Activated naive CD8-positive, alpha-beta T cell (primary cell): ENCODE data around the gene SCN9A.
"Not testable (repeated sequence)": the region's sequence is repeated elsewhere in the genome, so short reads cannot be mapped to it uniquely, and the experiment has no call there.

Source experiments
- H3K27ac Mint-ChIP-seq: one replicate; pipeline ENCODE4 v1.8.0; 2021; ENCODE audit warnings: mixed read lengths
- H3K27me3 Mint-ChIP-seq: one replicate; pipeline ENCODE4 v1.8.0; 2021; ENCODE audit warnings: mixed read lengths
- H3K36me3 Mint-ChIP-seq: one replicate; pipeline ENCODE4 v1.8.0; 2021; ENCODE audit warnings: mixed read lengths
- H3K4me1 Mint-ChIP-seq: one replicate; pipeline ENCODE4 v1.8.0; 2021; ENCODE audit warnings: low read depth, mixed read lengths
- H3K4me3 Mint-ChIP-seq: one replicate; pipeline ENCODE4 v1.8.0; 2021; ENCODE audit warnings: mild to moderate bottlenecking, mixed read lengths
- H3K9me3 Mint-ChIP-seq: one replicate; pipeline ENCODE4 v1.8.0; 2021; ENCODE audit warnings: low read depth, mixed read lengths

SCN9A gene

GRCh38 chr2:166375736-166376487 lies at the start of gene SCN9A:
SCN9A (minus strand) TSS chr2:166375944; CDS start chr2:166311756, 64,188 bp downstream.
- peaks cover 28% of the 10 kb centered on the region for H3K27me3 Mint-ChIP-seq
- no peak within 1 kb of the TSS for H3K27ac Mint-ChIP-seq
- no peaks in the 10 kb centered on the region for H3K36me3 Mint-ChIP-seq

GRCh38 chr2:166424841-166425240 lies 49.1 kb upstream of the SCN9A start:
- H3K27ac Mint-ChIP-seq: no peak overlapping the region
- H3K27me3 Mint-ChIP-seq: no peaks in the 10 kb centered on the region
- H3K36me3 Mint-ChIP-seq: no peaks in the 10 kb centered on the region
- no peaks in the 10 kb centered on the region for H3K4me1 Mint-ChIP-seq
- no peak overlapping the region for H3K4me3 Mint-ChIP-seq
- H3K9me3 Mint-ChIP-seq: no peaks in the 10 kb centered on the region

More at GRCh38 chr2:166375736-166376487, at the start of gene SCN9A:
- Mint-ChIP-seq H3K4me1 (peaks cover 17% of the 10 kb centered on the region), H3K9me3 (no peaks in the 10 kb centered on the region), H3K4me3 (peak within 1 kb of the TSS; percentile 75)

- no peaks in the 10 kb centered on the region for H3K36me3 Mint-ChIP-seq
- H3K9me3 Mint-ChIP-seq: no peaks in the 10 kb centered on the region
- H3K4me3 Mint-ChIP-seq: no peak overlapping the region
- H3K27ac Mint-ChIP-seq: no peak overlapping the region
- H3K4me1 Mint-ChIP-seq: no peaks in the 10 kb centered on the region
- H3K27me3 Mint-ChIP-seq: no peaks in the 10 kb centered on the region
Measured at GRCh38 chr2:166419616-166419934, 43.8 kb upstream of the SCN9A start.

- Mint-ChIP-seq H3K4me1 (no peaks in the 10 kb centered on the region), H3K36me3 (no peaks in the 10 kb centered on the region), H3K4me3 (no peak overlapping the region), H3K27ac (no peak overlapping the region), H3K27me3 (no peaks in the 10 kb centered on the region), H3K9me3 (no peaks in the 10 kb centered on the region)
Measured at GRCh38 chr2:166418853-166419615, 43.3 kb upstream of the SCN9A start.

- Mint-ChIP-seq H3K4me3 (no peak overlapping the region), H3K4me1 (no peaks in the 10 kb centered on the region), H3K9me3 (no peaks in the 10 kb centered on the region), H3K27me3 (no peaks in the 10 kb centered on the region), H3K36me3 (no peaks in the 10 kb centered on the region), H3K27ac (no peak overlapping the region)
Measured at GRCh38 chr2:166417669-166418068, 41.9 kb upstream of the SCN9A start.

- Mint-ChIP-seq H3K9me3 (no peaks in the 10 kb centered on the region), H3K4me3 (no peak overlapping the region), H3K27ac (no peak overlapping the region), H3K36me3 (no peaks in the 10 kb centered on the region), H3K4me1 (no peaks in the 10 kb centered on the region), H3K27me3 (no peaks in the 10 kb centered on the region)
Measured at GRCh38 chr2:166413255-166413654, 37.5 kb upstream of the SCN9A start.

GRCh38 chr2:166411473-166412230 lies 35.9 kb upstream of the SCN9A start:
- Mint-ChIP-seq H3K4me3 (no peak overlapping the region), H3K36me3 (no peaks in the 10 kb centered on the region), H3K27ac (no peak overlapping the region), H3K9me3 (no peaks in the 10 kb centered on the region), H3K27me3 (no peaks in the 10 kb centered on the region), H3K4me1 (no peaks in the 10 kb centered on the region)

GRCh38 chr2:166410828-166411472 lies 35.2 kb upstream of the SCN9A start:
- Mint-ChIP-seq H3K27ac (no peak overlapping the region), H3K9me3 (no peaks in the 10 kb centered on the region), H3K4me3 (no peak overlapping the region), H3K4me1 (no peaks in the 10 kb centered on the region), H3K36me3 (no peaks in the 10 kb centered on the region), H3K27me3 (no peaks in the 10 kb centered on the region)

- H3K4me3 Mint-ChIP-seq, H3K27ac Mint-ChIP-seq, H3K4me1 Mint-ChIP-seq, H3K27me3 Mint-ChIP-seq, H3K36me3 Mint-ChIP-seq, H3K9me3 Mint-ChIP-seq: not testable (repeated sequence)
Measured at GRCh38 chr2:166407746-166408145, 32.0 kb upstream of the SCN9A start.

- Mint-ChIP-seq H3K36me3 (no peaks in the 10 kb centered on the region), H3K9me3 (no peaks in the 10 kb centered on the region), H3K27ac (no peak overlapping the region), H3K27me3 (no peaks in the 10 kb centered on the region), H3K4me1 (no peaks in the 10 kb centered on the region), H3K4me3 (no peak overlapping the region)
Measured at GRCh38 chr2:166406374-166406773, 30.6 kb upstream of the SCN9A start.

GRCh38 chr2:166405569-166405926 lies 29.8 kb upstream of the SCN9A start:
- H3K4me3 Mint-ChIP-seq: no peak overlapping the region
- no peaks in the 10 kb centered on the region for H3K36me3 Mint-ChIP-seq
- no peaks in the 10 kb centered on the region for H3K9me3 Mint-ChIP-seq
- no peaks in the 10 kb centered on the region for H3K4me1 Mint-ChIP-seq
- H3K27ac Mint-ChIP-seq: no peak overlapping the region
- H3K27me3 Mint-ChIP-seq: no peaks in the 10 kb centered on the region

- Mint-ChIP-seq H3K27me3 (no peaks in the 10 kb centered on the region), H3K4me1 (no peaks in the 10 kb centered on the region), H3K36me3 (no peaks in the 10 kb centered on the region), H3K27ac (no peak overlapping the region), H3K9me3 (no peaks in the 10 kb centered on the region), H3K4me3 (no peak overlapping the region)
Measured at GRCh38 chr2:166404831-166405568, 29.3 kb upstream of the SCN9A start.

GRCh38 chr2:166394245-166394644 lies 18.5 kb upstream of the SCN9A start:
- Mint-ChIP-seq H3K36me3 (no peaks in the 10 kb centered on the region), H3K4me1 (no peaks in the 10 kb centered on the region), H3K27ac (no peak overlapping the region), H3K9me3 (peaks cover 4% of the 10 kb centered on the region), H3K4me3 (no peak overlapping the region), H3K27me3 (peaks cover 4% of the 10 kb centered on the region)

- H3K4me3 Mint-ChIP-seq: no peak overlapping the region
- H3K36me3 Mint-ChIP-seq: no peaks in the 10 kb centered on the region
- no peaks in the 10 kb centered on the region for H3K4me1 Mint-ChIP-seq
- peaks cover 4% of the 10 kb centered on the region for H3K27me3 Mint-ChIP-seq
- no peak overlapping the region for H3K27ac Mint-ChIP-seq
- peaks cover 4% of the 10 kb centered on the region for H3K9me3 Mint-ChIP-seq
Measured at GRCh38 chr2:166393008-166393407, 17.3 kb upstream of the SCN9A start.
